ENCODE measurements around the gene FANCI.
"Not testable (repeated sequence)": the region's sequence is repeated elsewhere in the genome, so short reads cannot be mapped to it uniquely, and the experiment has no call there.

Gene FANCI

DNA sequence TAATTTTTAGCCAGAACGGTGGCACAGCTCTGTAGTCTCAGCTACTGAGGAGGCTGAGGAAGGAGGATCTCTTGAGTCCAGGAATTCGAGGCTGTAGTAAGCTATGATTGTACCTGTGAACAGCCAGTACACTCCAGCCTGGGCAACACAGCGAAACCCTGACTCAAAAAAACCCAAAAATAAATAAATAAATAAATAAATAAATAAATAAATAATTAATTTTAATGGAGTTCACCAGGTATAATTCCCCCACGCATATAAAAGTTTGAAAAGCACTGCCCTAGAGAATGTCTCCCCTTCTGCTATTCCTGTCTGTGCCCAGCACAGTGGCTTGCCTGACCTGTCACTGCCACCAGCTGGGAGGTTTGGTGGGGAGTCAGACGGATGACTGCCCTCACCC lies 18.2 kb upstream of the FANCI start:
- DNase-seq, result no peak

DNA sequence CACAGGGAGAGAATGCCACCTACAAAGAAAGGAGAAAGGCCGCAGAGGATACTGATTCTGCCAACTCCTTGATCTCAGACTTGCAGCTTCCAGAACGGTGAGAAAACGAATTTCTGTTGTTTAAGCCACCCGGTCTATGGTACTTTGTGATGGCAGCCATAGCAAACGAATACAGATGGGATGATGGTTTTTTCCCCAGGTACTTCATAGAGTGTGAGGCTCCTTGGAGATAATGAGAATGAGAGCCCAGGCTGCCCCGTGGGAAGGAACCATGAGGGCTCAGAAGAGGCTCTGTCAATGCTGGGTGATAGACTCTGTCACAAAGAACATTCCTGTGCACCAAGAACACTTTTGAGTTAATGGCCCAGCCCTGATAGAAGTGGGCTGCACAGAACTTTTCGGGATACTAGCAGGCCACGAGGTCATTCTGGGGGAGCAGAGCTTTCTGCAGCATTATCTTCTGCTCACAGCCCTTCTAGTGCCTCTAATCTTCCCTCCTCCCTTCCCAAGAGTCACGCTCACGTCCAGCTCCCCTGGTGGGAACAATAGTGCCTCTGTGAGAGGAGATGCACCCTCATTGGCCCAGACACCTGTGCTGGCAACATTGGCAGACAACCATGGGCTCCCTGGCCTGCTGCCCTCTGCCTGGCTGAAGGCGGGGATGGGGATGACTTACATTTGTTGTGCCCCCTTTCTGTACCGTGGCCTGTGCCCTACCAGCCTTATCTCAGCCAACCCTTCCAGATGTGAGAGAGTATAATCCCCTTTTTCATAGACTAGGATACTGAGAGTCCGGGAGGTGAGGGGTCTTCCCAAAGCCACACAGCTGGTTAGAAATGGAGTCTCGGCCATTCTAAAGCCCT lies 17.2 kb upstream of the FANCI start:
- DNase-seq, result no peak

- no peak for DNase-seq
Measured at GRCh38 chr15:89227425-89227824, 16.4 kb upstream of the FANCI start.

- no peak for DNase-seq
Measured at GRCh38 chr15:89230277-89230676, 13.5 kb upstream of the FANCI start.

- no peak for DNase-seq
Measured at GRCh38 chr15:89231832-89232231, 11.9 kb upstream of the FANCI start.

GRCh38 chr15:89239883-89240810 lies 3.6 kb upstream of the FANCI start:
- not testable (repeated sequence) for DNase-seq

GRCh38 chr15:89243046-89243690 lies 611 bp upstream of the FANCI start:
- DNase-seq, result peak; percentile 27

- DNase-seq, result no peak
Measured at GRCh38 chr15:89244574-89244903, 760 bp downstream of the FANCI start.

GRCh38 chr15:89247446-89247845 lies 3.7 kb downstream of the FANCI start:
- no peak for DNase-seq

DNA sequence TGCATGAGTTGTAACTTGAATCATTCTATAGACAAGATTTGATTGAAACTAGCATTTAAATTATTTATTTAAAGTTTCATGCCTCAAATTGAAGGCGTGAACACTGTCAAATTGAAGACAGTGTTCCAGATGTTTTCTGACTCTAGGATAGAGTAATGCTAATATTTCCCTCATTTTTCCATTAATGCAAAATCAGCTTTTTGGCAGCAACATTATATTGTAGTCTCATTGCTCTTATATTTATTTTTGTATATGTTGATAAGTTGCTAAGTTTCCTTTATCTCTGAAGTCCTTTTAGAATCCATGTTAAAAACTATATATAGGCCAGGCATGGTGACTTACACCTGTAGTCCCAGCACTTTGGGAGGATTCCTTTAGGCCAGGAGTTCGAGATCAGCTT lies 4.8 kb downstream of the FANCI start:
- DNase-seq, result no peak

GRCh38 chr15:89250142-89250541 lies 6.4 kb downstream of the FANCI start:
- DNase-seq, result not testable (repeated sequence)

DNA sequence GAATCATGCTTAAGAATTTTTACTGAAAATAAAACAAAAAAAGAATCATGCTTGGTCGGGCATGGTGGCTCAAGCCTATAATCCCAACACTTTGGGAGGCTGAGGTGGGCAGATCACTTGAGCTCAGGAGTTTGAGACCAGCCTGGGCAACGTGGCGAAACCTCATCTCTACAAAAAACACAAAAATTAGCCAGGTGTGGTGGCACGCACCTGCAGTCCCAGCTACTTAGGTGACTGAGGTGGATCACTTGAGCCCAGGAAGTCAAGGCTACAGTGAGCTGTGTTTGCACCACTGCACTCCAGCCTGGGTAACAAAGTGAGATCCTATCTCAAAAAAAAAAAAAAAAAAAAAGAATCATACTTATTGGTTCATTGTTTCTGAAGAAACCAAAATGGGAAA lies 33.5 kb downstream of the FANCI start:
- DNase-seq, result not testable (repeated sequence)

DNA sequence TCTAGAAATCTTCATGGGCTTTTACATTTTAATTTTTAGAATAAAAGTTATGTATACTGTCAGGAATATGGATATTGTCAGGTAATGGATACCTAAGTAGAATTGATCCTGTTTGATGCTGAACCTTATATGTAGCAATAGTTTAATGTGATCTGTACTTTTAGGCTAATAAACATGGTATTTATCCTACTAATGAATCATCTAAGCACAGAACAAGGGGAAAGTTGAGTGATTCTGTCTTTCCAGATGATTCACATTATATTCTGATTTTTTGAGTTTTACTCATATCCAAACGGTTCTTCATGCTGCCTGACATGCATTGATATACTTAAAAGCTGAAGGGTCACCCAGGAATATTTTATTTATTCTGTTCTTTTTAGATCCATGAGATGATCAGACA lies 34.5 kb downstream of the FANCI start:
- peak; percentile 5 for DNase-seq

DNA sequence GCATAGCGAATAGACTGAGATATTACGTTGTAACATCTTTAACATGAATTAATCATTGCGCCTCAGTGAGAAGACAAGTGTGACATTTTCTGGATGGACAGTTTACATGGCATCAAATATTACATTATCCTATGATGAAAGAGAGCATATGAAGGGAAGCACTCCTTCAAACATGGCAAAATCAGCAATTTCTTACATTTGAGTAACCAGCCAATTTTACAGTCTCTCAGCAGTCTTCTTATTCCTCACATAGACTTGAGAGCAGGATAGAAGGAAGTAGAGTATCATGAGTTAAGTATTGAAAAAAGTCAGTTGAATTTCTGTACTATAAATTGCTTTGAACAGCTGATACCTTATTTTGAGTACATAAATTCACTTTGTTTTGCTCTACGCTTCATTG lies 38.9 kb downstream of the FANCI start:
- DNase-seq, result no peak

- DNase-seq, result no peak
Measured at GRCh38 chr15:89283201-89283600, 39.4 kb downstream of the FANCI start.

DNA sequence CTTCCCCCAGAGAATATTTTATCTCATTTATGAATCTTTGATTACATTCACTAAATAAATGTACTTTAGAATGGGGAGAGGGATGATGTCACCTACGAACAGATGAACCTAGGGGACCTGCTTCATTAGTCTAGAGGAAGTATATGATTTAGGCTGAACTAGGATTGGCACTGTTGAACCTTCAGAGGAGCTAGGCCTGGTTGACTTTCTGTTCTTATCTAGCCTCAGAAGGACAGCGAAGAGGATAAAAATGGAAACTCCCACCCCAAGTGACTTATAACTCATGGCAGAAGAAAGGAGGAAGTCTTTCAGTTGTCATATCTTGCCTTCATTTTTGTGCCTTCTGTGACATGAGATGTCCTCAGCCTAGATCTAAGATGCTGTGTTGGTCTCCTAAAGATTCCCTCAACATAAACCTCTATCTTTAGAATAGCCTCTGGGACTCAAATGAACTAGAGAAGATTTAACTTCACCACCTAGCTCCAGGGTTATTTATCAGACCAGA lies 48.2 kb downstream of the FANCI start:
- no peak for DNase-seq

DNA sequence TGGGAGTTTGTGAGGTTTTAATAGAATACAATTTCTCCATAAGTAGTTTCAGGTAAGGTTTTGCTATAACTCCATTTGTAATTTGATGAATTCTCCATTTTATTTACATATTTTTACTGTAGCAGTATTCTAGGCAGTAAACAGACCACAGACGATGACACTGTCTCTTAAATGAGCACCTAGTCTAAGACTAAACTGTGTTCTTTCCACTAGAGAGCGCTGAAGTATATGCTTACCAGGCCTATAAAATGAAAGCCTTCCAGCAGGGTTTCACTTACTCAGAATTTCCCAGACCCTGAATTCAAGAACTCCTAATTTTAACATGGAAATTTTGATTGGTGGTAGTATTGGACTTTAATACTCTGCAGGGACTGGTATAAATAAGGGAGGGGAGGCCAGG lies 49.2 kb downstream of the FANCI start:
- DNase-seq, result no peak

DNA sequence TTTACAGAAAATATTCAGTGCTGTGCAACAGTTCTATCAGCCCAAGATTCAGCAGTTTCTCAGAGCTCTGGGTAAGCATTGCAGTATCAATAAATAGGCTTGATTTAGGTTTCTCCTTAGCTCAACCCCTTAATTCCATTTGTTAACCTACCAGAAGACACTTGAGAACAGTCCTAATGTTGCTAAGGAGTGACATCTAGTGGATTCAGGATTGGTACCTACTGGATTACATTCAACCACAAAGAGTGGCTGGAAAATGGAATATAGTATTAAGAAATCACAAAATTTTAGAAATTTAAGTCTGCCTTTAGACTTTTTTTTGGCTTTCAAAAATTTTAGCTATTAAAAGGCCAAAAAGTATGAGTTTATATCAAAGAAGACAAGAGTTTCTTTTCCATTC lies 56.1 kb downstream of the FANCI start:
- DNase-seq, result no peak

GRCh38 chr15:89301304-89302089 lies 57.7 kb downstream of the FANCI start:
- no peak for DNase-seq

GRCh38 chr15:89303986-89304385 lies 60.2 kb downstream of the FANCI start:
- no peak for DNase-seq

- no peak for DNase-seq
Measured at GRCh38 chr15:89305395-89305794, 61.6 kb downstream of the FANCI start.

DNA sequence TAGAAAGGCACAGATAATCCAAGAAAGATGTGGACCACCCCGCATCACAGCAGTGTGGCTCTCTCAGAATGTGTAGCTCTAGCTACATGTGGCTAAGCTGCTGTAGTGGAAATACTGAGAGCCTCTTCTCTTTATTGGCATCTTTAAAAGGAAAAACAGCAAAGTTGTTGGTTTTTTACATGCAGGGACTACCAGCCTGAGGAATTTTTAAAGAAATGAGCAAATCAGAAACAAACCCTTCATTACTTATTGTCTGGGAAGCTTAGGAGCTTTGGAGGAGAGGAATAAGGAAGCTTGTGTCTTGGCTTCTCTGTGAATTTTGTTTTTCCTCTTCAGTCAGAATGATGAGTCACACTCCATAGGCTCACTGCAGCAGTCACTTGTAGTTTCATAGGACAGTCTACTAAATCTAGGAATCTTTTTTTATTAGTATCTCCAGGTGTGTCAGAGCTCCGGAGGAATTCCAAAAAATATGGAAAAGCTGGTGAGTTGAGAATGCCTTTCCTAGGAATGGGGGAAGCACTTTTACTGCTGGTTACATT lies 63.3 kb downstream of the FANCI start:
- peak; percentile 16 for DNase-seq
